B cell (primary cell): ENCODE results near the gene MYLK2. TPM values are rescaled to one million over a fixed set of nuclear protein-coding genes. Genes with fewer than 3 reads are reported as not detected.
A peak's percentile ranks its signal among the peaks of the same experiment; 100 is the strongest.

ENCODE experiments used
- ATAC-seq: fragments of 200-7000 bp; cut with Tn5 transposase; one replicate; pipeline ENCODE4 v1.10.0; 2021; ENCODE audit warnings: low read depth, mild to moderate bottlenecking, moderate number of reproducible peaks, moderate library complexity
- CTCF ChIA-PET: fragments of 350-600 bp; sonication (Branson Sonifier 250); formaldehyde crosslinking; loops from one replicate; lab custom pipeline; 2021; ENCODE audit warnings: antibody characterized with exemption, inconsistent platforms; lab: Charles Lee
- POLR2A ChIA-PET: fragments of 350-600 bp; sonication (Branson Sonifier 250); formaldehyde crosslinking; loops from one replicate; lab custom pipeline; 2021; ENCODE audit warnings: antibody characterized with exemption; lab: Charles Lee
- DNase-seq: peaks from one replicate; pipeline ENCODE4 v3.0.0; 2013
- H2AFZ ChIP-seq: 2 replicates; pipeline ENCODE4 v1.6.1; 2012; ENCODE audit warnings: mild to moderate bottlenecking, low read depth, low read length; ENCODE audit not compliant: insufficient read depth, poor library complexity, severe bottlenecking
- H3K27ac ChIP-seq, 2 donors: 1 replicate in 1 of 2; 2 replicates in 1 of 2; pipeline ENCODE4 v1.5.1; 2012 to 2013; ENCODE audit warnings: low read length in 2 of 2, mild to moderate bottlenecking in 2 of 2, moderate library complexity in 1 of 2
- H3K27me3 ChIP-seq, 4 experiments: fragments of 200-600 bp in 1 of 4; sonication (generic) in 1 of 4; replicated peaks in 1 of 4; 1 replicate in 2 of 4; 2 replicates in 2 of 4; pipeline versions ENCODE4 v1.6.1 to v1.7.0; 2013 to 2016; ENCODE audit warnings: low read length in 3 of 4, mild to moderate bottlenecking in 2 of 4, mixed read lengths in 1 of 4, moderate library complexity in 1 of 4; ENCODE audit not compliant: insufficient read depth in 4 of 4, control insufficient read depth in 3 of 4; ENCODE audit errors: control extremely low read depth in 1 of 4
- H3K36me3 ChIP-seq, 2 experiments: replicated peaks in 1 of 2; 1 replicate in 1 of 2; 2 replicates in 1 of 2; pipeline versions ENCODE4 v1.6.1 to v1.7.1; 2013; ENCODE audit warnings: low read length in 1 of 2; ENCODE audit not compliant: insufficient read depth in 2 of 2, control insufficient read depth in 1 of 2; ENCODE audit errors: control extremely low read depth in 1 of 2, extremely low read depth in 1 of 2
- H3K4me1 ChIP-seq, 2 donors: fragments of 200-600 bp in 1 of 2; sonication (generic) in 1 of 2; 1 replicate in 1 of 2; 2 replicates in 1 of 2; pipeline versions ENCODE4 v1.5.1 to v1.6.1; 2013 to 2017; ENCODE audit warnings: low read length in 2 of 2; ENCODE audit not compliant: control insufficient read depth in 2 of 2, insufficient read depth in 2 of 2
- H3K4me2 ChIP-seq: replicated peaks from 2 replicates; pipeline ENCODE3; 2012; ENCODE audit warnings: mild to moderate bottlenecking, low read depth, low read length; ENCODE audit not compliant: poor library complexity, severe bottlenecking
- H3K4me3 ChIP-seq, 5 experiments: fragments of 200-600 bp in 1 of 5; sonication (generic) in 1 of 5; 1 replicate in 3 of 5; 2 replicates in 2 of 5; pipeline versions ENCODE4 v1.5.1 to v1.7.0; 2011 to 2016; ENCODE audit warnings: low read length in 4 of 5, mild to moderate bottlenecking in 4 of 5, low read depth in 2 of 5, control low read depth in 1 of 5, moderate library complexity in 1 of 5; ENCODE audit not compliant: insufficient read depth in 1 of 5; ENCODE audit errors: control extremely low read depth in 1 of 5, extremely low read depth in 1 of 5
- H3K79me2 ChIP-seq: fragments of 200-600 bp; sonication (generic); one replicate; pipeline ENCODE4 v1.6.0; 2016; ENCODE audit warnings: low read length; ENCODE audit not compliant: control insufficient read depth, insufficient read depth
- H3K9ac ChIP-seq: fragments of 200-600 bp; sonication (generic); 2 replicates; pipeline ENCODE4 v1.6.1; 2017; ENCODE audit warnings: mild to moderate bottlenecking, low read length, moderate library complexity
- H3K9me3 ChIP-seq, 3 donors: one replicate each; pipeline versions ENCODE4 v1.6.1 to v1.7.1; 2013; ENCODE audit warnings: low read length in 2 of 3; ENCODE audit not compliant: control insufficient read depth in 2 of 3, insufficient read depth in 1 of 3; ENCODE audit errors: control extremely low read depth in 1 of 3
- H4K20me1 ChIP-seq: 2 replicates; pipeline ENCODE4 v1.6.0; 2012; ENCODE audit warnings: mild to moderate bottlenecking, low read length; ENCODE audit not compliant: insufficient read depth, control insufficient read depth, poor library complexity, severe bottlenecking
- H3K27ac Mint-ChIP-seq: one replicate; pipeline ENCODE4 v1.8.0; 2021; ENCODE audit warnings: mixed read lengths
- H3K27me3 Mint-ChIP-seq: one replicate; pipeline ENCODE4 v1.8.0; 2021; ENCODE audit warnings: mixed read lengths
- H3K4me1 Mint-ChIP-seq: one replicate; pipeline ENCODE4 v1.8.0; 2021; ENCODE audit warnings: mixed read lengths
- H3K4me3 Mint-ChIP-seq: one replicate; pipeline ENCODE4 v1.8.0; 2021; ENCODE audit warnings: mixed read lengths
- H3K9me3 Mint-ChIP-seq: one replicate; pipeline ENCODE4 v1.8.0; 2022; ENCODE audit warnings: mixed read lengths; ENCODE audit not compliant: insufficient read depth
- CTCF ChIP-seq: fragments of 200-600 bp; IDR thresholded peaks from one replicate; pipeline ENCODE4 v1.8.0; 2022; ENCODE audit warnings: antibody characterized with exemption, mild to moderate bottlenecking
- EZH2 ChIP-seq: IDR thresholded peaks from 2 replicates; pipeline ENCODE4 v1.6.1; 2012; ENCODE audit warnings: borderline replicate concordance, low read depth, mild to moderate bottlenecking, moderate library complexity, low read length; ENCODE audit not compliant: insufficient read depth, poor library complexity, severe bottlenecking
- WGBS: methylation state at CpG from one replicate; pipeline ENCODE4 v1.1.5; 2013; ENCODE audit warnings: missing lambda C conversion rate; ENCODE audit not compliant: insufficient coverage; 5-methylcytosine and 5-hydroxymethylcytosine counted together
- intact Hi-C: fragments of 100-400 bp; cut with micrococcal nuclease; formaldehyde crosslinking; loops from one replicate; pipeline ENCODE4 v1.10.0; 2022
- polyA plus RNA-seq: library from polyadenylated mRNA; depleted of rRNA; stranded (reverse); fragments of >200 nt; gene quantifications from 2 replicates; pipeline ENCODE4 v1.2.3, GENCODE V29; 2012
- total RNA-seq, 2 donors: library from RNA; stranded (reverse); fragments of 120-200 nt in 1 of 2; gene quantifications; 1 replicate in 1 of 2; 2 replicates in 1 of 2; pipeline versions ENCODE4 v1.2.3 to v1.2.4, GENCODE V29; 2013 to 2022

Gene MYLK2
- total and polyA plus RNA-seq, 2 donors (not counting 1 experiment from before 2014, with no cell fraction given): not detected

- ChIA-PET CTCF (interaction anchor here (1.3 kb wide), 1 partner anchor 17 kb away, joined by 4 read pairs; no protein-coding TSS in a partner anchor), POLR2A (no interaction called here)
- H3K27ac ChIP-seq: no peak overlapping the region
- no peaks in the 10 kb centered on the region for H3K9me3 ChIP-seq
- peaks cover 8 to 13% of the 10 kb centered on the region in 2 donors for H3K4me1 ChIP-seq
- no peak overlapping the region for H3K4me3 ChIP-seq
- ATAC-seq (no peak), DNase-seq (no peak)
- H3K79me2 ChIP-seq: no peaks in the 10 kb centered on the region
- H3K27me3 ChIP-seq: peaks cover 0 to 3% (median 0%) of the 10 kb centered on the region in 4 experiments
- Mint-ChIP-seq H3K9me3 (no peaks in the 10 kb centered on the region), H3K27me3 (no peaks in the 10 kb centered on the region), H3K27ac (no peak overlapping the region), H3K4me3 (no peak overlapping the region), H3K4me1 (peaks cover 10% of the 10 kb centered on the region)
- peak overlapping the region; percentile 3 for H3K4me2 ChIP-seq
- WGBS: 79% methylated on average over 9 of the region's 9 CpGs
- no peak for TF ChIP-seq CTCF
- no peak for TF ChIP-seq EZH2
- no peaks in the 10 kb centered on the region for H4K20me1 ChIP-seq
- H3K9ac ChIP-seq: no peak overlapping the region
- H3K36me3 ChIP-seq: no peaks in the 10 kb centered on the region
- no peak overlapping the region for H2AFZ ChIP-seq
- intact Hi-C loops: no loop called here
Measured at GRCh38 chr20:31835554-31835953, 16.4 kb downstream of the MYLK2 start.

- H3K9ac ChIP-seq: no peak overlapping the region
- H3K4me3 ChIP-seq: no peak overlapping the region
- no peak for DNase-seq
- Mint-ChIP-seq H3K27ac (no peak overlapping the region), H3K27me3 (no peaks in the 10 kb centered on the region), H3K4me1 (peaks cover 10% of the 10 kb centered on the region), H3K4me3 (no peak overlapping the region), H3K9me3 (no peaks in the 10 kb centered on the region)
- POLR2A ChIA-PET: no interaction called here
- peaks cover 8 to 13% of the 10 kb centered on the region in 2 donors for H3K4me1 ChIP-seq
- 4% methylated on average over 6 of the region's 14 CpGs for WGBS
- CTCF ChIA-PET: interaction anchor here (1.3 to 2.6 kb wide), 4 partner anchors 11 to 195 kb away, joined by 4 to 13 read pairs (median 6); no protein-coding TSS in a partner anchor
- H3K4me2 ChIP-seq: peak overlapping the region; percentile 3
- H3K27ac ChIP-seq: no peak overlapping the region
- no peaks in the 10 kb centered on the region for H3K79me2 ChIP-seq
- ATAC-seq: peak; percentile 76
- TF ChIP-seq CTCF (no peak), EZH2 (no peak)
- peaks cover 0 to 3% (median 0%) of the 10 kb centered on the region in 4 experiments for H3K27me3 ChIP-seq
- no peaks in the 10 kb centered on the region for H3K36me3 ChIP-seq
- H4K20me1 ChIP-seq: no peaks in the 10 kb centered on the region
- no peak overlapping the region for H2AFZ ChIP-seq
- H3K9me3 ChIP-seq: no peaks in the 10 kb centered on the region
- intact Hi-C loops: no loop called here
Measured at GRCh38 chr20:31835977-31836852, 17.1 kb downstream of the MYLK2 start.
